Panc1 (cell line): ENCODE measurements around the gene KRTAP5-6. TPM values are rescaled to one million over a fixed set of nuclear protein-coding genes. Genes with fewer than 3 reads are reported as not detected.

ENCODE experiments used
- ATAC-seq: fragments of 200-7000 bp; cut with Tn5 transposase; 2 replicates; pipeline ENCODE4 v1.9.1; 2020; ENCODE audit warnings: mild to moderate bottlenecking, moderate library complexity
- BruUV-seq: library from RNA; stranded (reverse); fragments of 400-500 nt; replicated peaks from 2 replicates; lab custom pipeline; 2021; lab: Mats Ljungman, UMichigan
- CTCF ChIA-PET: fragments of 300-600 bp; sonication (Branson Sonifier 250); formaldehyde crosslinking; loops from one replicate; lab custom pipeline; 2022; ENCODE audit warnings: antibody characterized with exemption; lab: Charles Lee
- POLR2A ChIA-PET: fragments of 300-600 bp; sonication (Branson Sonifier 250); formaldehyde crosslinking; loops from one replicate; lab custom pipeline; 2022; ENCODE audit warnings: antibody characterized with exemption; lab: Charles Lee
- DNase-seq: peaks from one replicate; pipeline ENCODE4 v3.0.0-alpha.2; 2010; ENCODE audit warnings: low read depth, low spot score
- H3K27ac ChIP-seq: 2 replicates; pipeline ENCODE4 v1.5.1; 2011; ENCODE audit warnings: mild to moderate bottlenecking, low read length, inconsistent platforms
- H3K27me3 ChIP-seq: fragments of 200-500 bp; sonication (Bioruptor generic); 2 replicates; pipeline ENCODE4 v1.6.0; 2014; ENCODE audit warnings: low read length, inconsistent platforms; ENCODE audit not compliant: control insufficient read depth, insufficient read depth
- H3K36me3 ChIP-seq: fragments of 200-500 bp; sonication (Bioruptor generic); 2 replicates; pipeline ENCODE4 v1.5.1; 2014; ENCODE audit warnings: inconsistent platforms, mild to moderate bottlenecking, low read length, moderate library complexity; ENCODE audit not compliant: control insufficient read depth, insufficient read depth
- H3K4me1 ChIP-seq: 2 replicates; pipeline ENCODE4 v1.5.1; 2011; ENCODE audit warnings: inconsistent platforms, mild to moderate bottlenecking, low read length, moderate library complexity; ENCODE audit not compliant: control insufficient read depth, insufficient read depth
- H3K4me3 ChIP-seq, 2 experiments: 2 replicates each; pipeline ENCODE4 v1.5.1; 2011 to 2012; ENCODE audit warnings: low read depth in 2 of 2, low read length in 2 of 2, mild to moderate bottlenecking in 2 of 2, inconsistent platforms in 1 of 2, moderate library complexity in 1 of 2
- H3K9me3 ChIP-seq: fragments of 200-500 bp; sonication (Bioruptor generic); 2 replicates; pipeline ENCODE4 v1.5.1; 2014; ENCODE audit warnings: low read depth, mild to moderate bottlenecking, inconsistent platforms, low read length, moderate library complexity; ENCODE audit not compliant: control insufficient read depth, insufficient read depth
- POLR2AphosphoS5 ChIP-seq: IDR thresholded peaks from 2 replicates; pipeline ENCODE4 v1.6.1; 2012; ENCODE audit warnings: mild to moderate bottlenecking, low read depth, low read length, moderate library complexity
- SIN3A ChIP-seq: IDR thresholded peaks from 2 replicates; pipeline ENCODE4 v1.6.1; 2012; ENCODE audit warnings: low read depth, mild to moderate bottlenecking, low read length, moderate library complexity, borderline replicate concordance; ENCODE audit not compliant: insufficient read depth
- TCF7L2 ChIP-seq: IDR thresholded peaks from 2 replicates; pipeline ENCODE4 v1.6.1; 2011; ENCODE audit warnings: mild to moderate bottlenecking, low read depth, low read length, inconsistent platforms
- in situ Hi-C: cut with HindIII; loops from 2 replicates; pipeline ENCODE4 v1.10.0; 2016; ENCODE audit warnings: low sequenced_read_pairs, low pct_unique_long_range_greater_than_20kb
- intact Hi-C: fragments of 100-400 bp; cut with micrococcal nuclease; formaldehyde crosslinking; loops from one replicate; pipeline ENCODE4 v1.10.0; 2022; ENCODE audit not compliant: unreplicated experiment
- total RNA-seq: library from RNA; stranded (reverse); gene quantifications from one replicate; pipeline ENCODE4 v1.2.1, GENCODE V29; 2021; ENCODE audit not compliant: unreplicated experiment
- TF ChIP-seq, protein P1 (sequence below), 2 experiments: IDR thresholded peaks; 2 replicates each; pipeline ENCODE4 v1.6.1; 2011 to 2012; ENCODE audit warnings: low read depth in 2 of 2, control low read depth in 1 of 2, low read length in 1 of 2, mild to moderate bottlenecking in 1 of 2, moderate library complexity in 1 of 2; ENCODE audit not compliant: insufficient read depth in 1 of 2
- TF ChIP-seq, protein P2 (sequence below): fragments of 450-650 bp; IDR thresholded peaks from 2 replicates; pipeline ENCODE4 v1.5.1; 2017; ENCODE audit warnings: mild to moderate bottlenecking

The KRTAP5-6 gene
- total RNA-seq, 1 experiment from 2014 or later: not detected

DNA sequence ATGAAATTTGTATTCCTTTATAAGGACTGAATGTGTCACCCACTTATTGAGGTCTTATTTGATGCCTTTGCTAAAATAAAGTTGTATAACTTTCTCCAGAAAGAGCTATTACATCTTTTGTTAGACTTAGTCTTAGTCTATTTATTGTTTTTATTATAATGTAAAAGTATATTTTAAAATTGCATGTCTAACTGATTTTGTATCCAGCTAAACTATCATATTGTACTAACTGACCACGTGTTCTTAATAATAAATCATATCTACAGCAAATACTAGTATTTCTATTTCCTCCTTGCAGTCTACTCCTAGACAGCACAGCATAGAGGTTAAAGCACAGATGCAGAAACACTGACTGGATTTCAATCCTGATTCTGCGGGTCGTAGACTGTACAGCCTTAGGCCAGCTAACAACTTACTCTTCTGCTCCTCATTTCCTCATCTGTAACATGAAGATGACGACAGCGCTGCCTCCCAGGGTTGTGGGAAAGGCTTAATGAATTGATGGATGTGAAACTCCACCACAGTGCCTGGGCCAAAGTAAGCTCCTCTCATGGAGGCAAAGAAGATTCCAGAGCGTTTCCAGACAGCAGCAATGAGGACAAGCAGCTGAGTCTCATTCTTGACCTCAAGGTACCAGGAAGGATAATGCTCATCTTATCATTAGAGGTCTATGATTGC is 40.2 kb downstream of the KRTAP5-6 start:
- H3K4me3 ChIP-seq: no peak overlapping the region
- ATAC-seq (no peak), DNase-seq (no peak)
- no peak overlapping the region for H3K27ac ChIP-seq
- H3K9me3 ChIP-seq: peaks cover 13% of the 10 kb centered on the region; the same call in 1 of the 2 replicates
- CTCF ChIA-PET: interaction anchor here (0.6 kb wide), 1 partner anchor 144 kb away, joined by 3 read pairs; no protein-coding TSS in a partner anchor
- in situ Hi-C loops (no loop called here), intact Hi-C loops (no loop called here)
- no peak for TF ChIP-seq SIN3A
- no peak for TF ChIP-seq POLR2AphosphoS5
- TF ChIP-seq, protein P1, sequence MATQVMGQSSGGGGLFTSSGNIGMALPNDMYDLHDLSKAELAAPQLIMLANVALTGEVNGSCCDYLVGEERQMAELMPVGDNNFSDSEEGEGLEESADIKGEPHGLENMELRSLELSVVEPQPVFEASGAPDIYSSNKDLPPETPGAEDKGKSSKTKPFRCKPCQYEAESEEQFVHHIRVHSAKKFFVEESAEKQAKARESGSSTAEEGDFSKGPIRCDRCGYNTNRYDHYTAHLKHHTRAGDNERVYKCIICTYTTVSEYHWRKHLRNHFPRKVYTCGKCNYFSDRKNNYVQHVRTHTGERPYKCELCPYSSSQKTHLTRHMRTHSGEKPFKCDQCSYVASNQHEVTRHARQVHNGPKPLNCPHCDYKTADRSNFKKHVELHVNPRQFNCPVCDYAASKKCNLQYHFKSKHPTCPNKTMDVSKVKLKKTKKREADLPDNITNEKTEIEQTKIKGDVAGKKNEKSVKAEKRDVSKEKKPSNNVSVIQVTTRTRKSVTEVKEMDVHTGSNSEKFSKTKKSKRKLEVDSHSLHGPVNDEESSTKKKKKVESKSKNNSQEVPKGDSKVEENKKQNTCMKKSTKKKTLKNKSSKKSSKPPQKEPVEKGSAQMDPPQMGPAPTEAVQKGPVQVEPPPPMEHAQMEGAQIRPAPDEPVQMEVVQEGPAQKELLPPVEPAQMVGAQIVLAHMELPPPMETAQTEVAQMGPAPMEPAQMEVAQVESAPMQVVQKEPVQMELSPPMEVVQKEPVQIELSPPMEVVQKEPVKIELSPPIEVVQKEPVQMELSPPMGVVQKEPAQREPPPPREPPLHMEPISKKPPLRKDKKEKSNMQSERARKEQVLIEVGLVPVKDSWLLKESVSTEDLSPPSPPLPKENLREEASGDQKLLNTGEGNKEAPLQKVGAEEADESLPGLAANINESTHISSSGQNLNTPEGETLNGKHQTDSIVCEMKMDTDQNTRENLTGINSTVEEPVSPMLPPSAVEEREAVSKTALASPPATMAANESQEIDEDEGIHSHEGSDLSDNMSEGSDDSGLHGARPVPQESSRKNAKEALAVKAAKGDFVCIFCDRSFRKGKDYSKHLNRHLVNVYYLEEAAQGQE (IDR thresholded peaks at IDR 0.05; ENCODE audit: insufficient read depth in 1 of 2, low read depth in 2 of 2, low read length in 1 of 2): no peak
- TF ChIP-seq TCF7L2: no peak
- TF ChIP-seq, protein P2, sequence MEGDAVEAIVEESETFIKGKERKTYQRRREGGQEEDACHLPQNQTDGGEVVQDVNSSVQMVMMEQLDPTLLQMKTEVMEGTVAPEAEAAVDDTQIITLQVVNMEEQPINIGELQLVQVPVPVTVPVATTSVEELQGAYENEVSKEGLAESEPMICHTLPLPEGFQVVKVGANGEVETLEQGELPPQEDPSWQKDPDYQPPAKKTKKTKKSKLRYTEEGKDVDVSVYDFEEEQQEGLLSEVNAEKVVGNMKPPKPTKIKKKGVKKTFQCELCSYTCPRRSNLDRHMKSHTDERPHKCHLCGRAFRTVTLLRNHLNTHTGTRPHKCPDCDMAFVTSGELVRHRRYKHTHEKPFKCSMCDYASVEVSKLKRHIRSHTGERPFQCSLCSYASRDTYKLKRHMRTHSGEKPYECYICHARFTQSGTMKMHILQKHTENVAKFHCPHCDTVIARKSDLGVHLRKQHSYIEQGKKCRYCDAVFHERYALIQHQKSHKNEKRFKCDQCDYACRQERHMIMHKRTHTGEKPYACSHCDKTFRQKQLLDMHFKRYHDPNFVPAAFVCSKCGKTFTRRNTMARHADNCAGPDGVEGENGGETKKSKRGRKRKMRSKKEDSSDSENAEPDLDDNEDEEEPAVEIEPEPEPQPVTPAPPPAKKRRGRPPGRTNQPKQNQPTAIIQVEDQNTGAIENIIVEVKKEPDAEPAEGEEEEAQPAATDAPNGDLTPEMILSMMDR: no peak
- no peaks in the 10 kb centered on the region for H3K36me3 ChIP-seq
- no peaks in the 10 kb centered on the region; the same call in 1 of the 2 replicates for H3K27me3 ChIP-seq
- POLR2A ChIA-PET: interaction anchor here (0.6 kb wide), 1 partner anchor 66 kb away, joined by 3 read pairs; no protein-coding TSS in a partner anchor
- BruUV-seq: TSS peak; percentile 28
- H3K4me1 ChIP-seq: no peaks in the 10 kb centered on the region

DNA sequence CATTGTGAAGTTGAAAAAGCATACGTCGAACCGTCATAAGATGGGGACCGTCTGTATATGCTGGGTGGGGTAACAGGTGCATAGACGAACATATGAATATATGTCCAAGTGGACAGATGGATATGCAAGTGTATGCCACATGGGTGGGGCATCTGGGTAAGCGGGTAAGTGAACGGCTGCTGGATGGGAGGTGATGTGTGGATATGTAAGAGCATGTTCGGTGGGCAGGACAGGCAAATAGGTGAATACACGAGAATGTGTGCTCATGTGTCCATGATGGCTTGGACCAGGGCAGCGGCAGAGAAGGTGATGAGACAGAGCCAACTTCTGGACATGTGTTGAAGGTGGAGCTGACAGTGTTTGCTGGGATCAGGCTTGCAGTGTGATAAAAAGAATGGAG is 41.4 kb downstream of the KRTAP5-6 start:
- TF ChIP-seq TCF7L2: no peak
- no peak for TF ChIP-seq SIN3A
- TF ChIP-seq, protein P1 (IDR thresholded peaks at IDR 0.05; ENCODE audit: insufficient read depth in 1 of 2, low read depth in 2 of 2, low read length in 1 of 2): no peak
- TF ChIP-seq POLR2AphosphoS5: peak; percentile 54; the same call in 1 of the 2 replicates
- TF ChIP-seq, protein P2: no peak
- Histone ChIP-seq H3K27me3 (no peaks in the 10 kb centered on the region; the same call in 1 of the 2 replicates), H3K4me3 (no peak overlapping the region), H3K36me3 (no peaks in the 10 kb centered on the region), H3K9me3 (peaks cover 13% of the 10 kb centered on the region; the same call in 1 of the 2 replicates), H3K27ac (no peak overlapping the region), H3K4me1 (no peaks in the 10 kb centered on the region)
- ChIA-PET CTCF (no interaction called here), POLR2A (interaction anchor here (0.7 kb wide), 1 partner anchor 27 kb away, joined by 20 read pairs; no protein-coding TSS in a partner anchor)
- ATAC-seq (no peak), DNase-seq (no peak)
- in situ Hi-C loops (no loop called here), intact Hi-C loops (no loop called here)
- no TSS peak for BruUV-seq
